Measurements from ENCODE around the gene L3MBTL4.
"Not testable (repeated sequence)": the region's sequence is repeated elsewhere in the genome, so short reads cannot be mapped to it uniquely, and the experiment has no call there.

DNA sequence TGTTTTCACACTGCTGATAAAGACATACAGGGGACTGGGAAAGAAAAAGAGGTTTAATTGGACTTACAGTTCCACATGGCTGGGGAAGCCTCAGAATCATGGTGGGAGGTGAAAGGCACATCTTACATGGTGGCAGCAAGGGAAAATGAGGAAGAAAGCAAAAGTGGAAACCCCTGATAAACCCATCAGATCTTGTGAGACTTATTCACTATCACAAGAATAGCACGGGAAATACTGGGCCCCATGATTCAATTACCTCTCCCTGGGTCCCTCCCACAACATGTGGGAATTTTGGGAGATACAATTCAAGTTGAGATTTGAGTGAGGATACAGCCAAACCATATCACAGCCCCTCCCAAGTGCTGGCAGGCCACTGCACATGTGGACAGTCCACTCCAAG lies 278.8 kb downstream of the L3MBTL4 start:
- TF ChIP-seq, protein P1, sequence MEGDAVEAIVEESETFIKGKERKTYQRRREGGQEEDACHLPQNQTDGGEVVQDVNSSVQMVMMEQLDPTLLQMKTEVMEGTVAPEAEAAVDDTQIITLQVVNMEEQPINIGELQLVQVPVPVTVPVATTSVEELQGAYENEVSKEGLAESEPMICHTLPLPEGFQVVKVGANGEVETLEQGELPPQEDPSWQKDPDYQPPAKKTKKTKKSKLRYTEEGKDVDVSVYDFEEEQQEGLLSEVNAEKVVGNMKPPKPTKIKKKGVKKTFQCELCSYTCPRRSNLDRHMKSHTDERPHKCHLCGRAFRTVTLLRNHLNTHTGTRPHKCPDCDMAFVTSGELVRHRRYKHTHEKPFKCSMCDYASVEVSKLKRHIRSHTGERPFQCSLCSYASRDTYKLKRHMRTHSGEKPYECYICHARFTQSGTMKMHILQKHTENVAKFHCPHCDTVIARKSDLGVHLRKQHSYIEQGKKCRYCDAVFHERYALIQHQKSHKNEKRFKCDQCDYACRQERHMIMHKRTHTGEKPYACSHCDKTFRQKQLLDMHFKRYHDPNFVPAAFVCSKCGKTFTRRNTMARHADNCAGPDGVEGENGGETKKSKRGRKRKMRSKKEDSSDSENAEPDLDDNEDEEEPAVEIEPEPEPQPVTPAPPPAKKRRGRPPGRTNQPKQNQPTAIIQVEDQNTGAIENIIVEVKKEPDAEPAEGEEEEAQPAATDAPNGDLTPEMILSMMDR (IDR thresholded peaks at IDR 0.05; ENCODE audit: low read depth, low read length, missing input control): not testable (repeated sequence)
- TF ChIP-seq TAF1 (conservative IDR thresholded peaks at IDR 0.05); YY1 (IDR thresholded peaks at IDR 0.05); GABPA (IDR thresholded peaks at IDR 0.05 in 1 of 2, conservative IDR thresholded peaks at IDR 0.05 in 1 of 2); EGR1 (IDR thresholded peaks at IDR 0.05; ENCODE audit: low read depth in 2 of 2); RXRA (IDR thresholded peaks at IDR 0.05); RAD21 (IDR thresholded peaks at IDR 0.05); HNF4G (IDR thresholded peaks at IDR 0.05); FOXA2 (IDR thresholded peaks at IDR 0.05); HNF4A (conservative IDR thresholded peaks at IDR 0.05): not testable (repeated sequence)
- TF ChIP-seq, protein P2, sequence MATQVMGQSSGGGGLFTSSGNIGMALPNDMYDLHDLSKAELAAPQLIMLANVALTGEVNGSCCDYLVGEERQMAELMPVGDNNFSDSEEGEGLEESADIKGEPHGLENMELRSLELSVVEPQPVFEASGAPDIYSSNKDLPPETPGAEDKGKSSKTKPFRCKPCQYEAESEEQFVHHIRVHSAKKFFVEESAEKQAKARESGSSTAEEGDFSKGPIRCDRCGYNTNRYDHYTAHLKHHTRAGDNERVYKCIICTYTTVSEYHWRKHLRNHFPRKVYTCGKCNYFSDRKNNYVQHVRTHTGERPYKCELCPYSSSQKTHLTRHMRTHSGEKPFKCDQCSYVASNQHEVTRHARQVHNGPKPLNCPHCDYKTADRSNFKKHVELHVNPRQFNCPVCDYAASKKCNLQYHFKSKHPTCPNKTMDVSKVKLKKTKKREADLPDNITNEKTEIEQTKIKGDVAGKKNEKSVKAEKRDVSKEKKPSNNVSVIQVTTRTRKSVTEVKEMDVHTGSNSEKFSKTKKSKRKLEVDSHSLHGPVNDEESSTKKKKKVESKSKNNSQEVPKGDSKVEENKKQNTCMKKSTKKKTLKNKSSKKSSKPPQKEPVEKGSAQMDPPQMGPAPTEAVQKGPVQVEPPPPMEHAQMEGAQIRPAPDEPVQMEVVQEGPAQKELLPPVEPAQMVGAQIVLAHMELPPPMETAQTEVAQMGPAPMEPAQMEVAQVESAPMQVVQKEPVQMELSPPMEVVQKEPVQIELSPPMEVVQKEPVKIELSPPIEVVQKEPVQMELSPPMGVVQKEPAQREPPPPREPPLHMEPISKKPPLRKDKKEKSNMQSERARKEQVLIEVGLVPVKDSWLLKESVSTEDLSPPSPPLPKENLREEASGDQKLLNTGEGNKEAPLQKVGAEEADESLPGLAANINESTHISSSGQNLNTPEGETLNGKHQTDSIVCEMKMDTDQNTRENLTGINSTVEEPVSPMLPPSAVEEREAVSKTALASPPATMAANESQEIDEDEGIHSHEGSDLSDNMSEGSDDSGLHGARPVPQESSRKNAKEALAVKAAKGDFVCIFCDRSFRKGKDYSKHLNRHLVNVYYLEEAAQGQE (IDR thresholded peaks at IDR 0.05): not testable (repeated sequence)
- TF ChIP-seq, protein P3, sequence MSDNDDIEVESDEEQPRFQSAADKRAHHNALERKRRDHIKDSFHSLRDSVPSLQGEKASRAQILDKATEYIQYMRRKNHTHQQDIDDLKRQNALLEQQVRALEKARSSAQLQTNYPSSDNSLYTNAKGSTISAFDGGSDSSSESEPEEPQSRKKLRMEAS (IDR thresholded peaks at IDR 0.05): not testable (repeated sequence)
- TF ChIP-seq, protein P4, sequence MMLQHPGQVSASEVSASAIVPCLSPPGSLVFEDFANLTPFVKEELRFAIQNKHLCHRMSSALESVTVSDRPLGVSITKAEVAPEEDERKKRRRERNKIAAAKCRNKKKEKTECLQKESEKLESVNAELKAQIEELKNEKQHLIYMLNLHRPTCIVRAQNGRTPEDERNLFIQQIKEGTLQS (IDR thresholded peaks at IDR 0.05): not testable (repeated sequence)

Data from liver (tissue), 3 donors.